Body of pancreas (tissue), 4 donors: ENCODE data around the gene DCDC2C.

Source experiments
- CTCF ChIP-seq, 7 experiments: fragments of 450-650 bp in 4 of 7; fragments of 200-600 bp in 3 of 7; sonication (generic) in 3 of 7; IDR thresholded peaks; one replicate each; pipeline ENCODE4 v1.5.1; 2016 to 2019; ENCODE audit warnings: antibody characterized with exemption in 7 of 7
- POLR2A ChIP-seq, 3 donors: fragments of 450-650 bp; IDR thresholded peaks; one replicate each; pipeline ENCODE4 v1.6.1; 2016; ENCODE audit warnings: antibody characterized with exemption in 3 of 3, mild to moderate bottlenecking in 2 of 3

- no peak for TF ChIP-seq CTCF (IDR thresholded peaks at IDR 0.05)
- TF ChIP-seq POLR2A (IDR thresholded peaks at IDR 0.05), result no peak
Measured at GRCh38 chr2:3657881-3658280, 45.5 kb upstream of the DCDC2C start, which contains the start of gene ALLC.
